Mucosa of gallbladder (tissue), 1 donor: Measurements from ENCODE around the gene S100A1. TPM values are rescaled to one million over a fixed set of nuclear protein-coding genes. Genes with fewer than 3 reads are reported as not detected.
A peak's percentile ranks its signal among the peaks of the same experiment; 100 is the strongest.
"Not testable (repeated sequence)": the region's sequence is repeated elsewhere in the genome, so short reads cannot be mapped to it uniquely, and the experiment has no call there.

Experiments used
- DNase-seq: peaks from one replicate; pipeline ENCODE4 v3.0.0-alpha.2; 2020; ENCODE audit warnings: low spot score
- total RNA-seq: library from RNA; stranded (reverse); gene quantifications from one replicate; pipeline ENCODE4 v1.2.1, GENCODE V29; 2021
- donor health status: DM: no; HTN: no; CAD: no.

Gene S100A1
- total RNA-seq, 1 donor from 2014 or later: 3.3 TPM

DNA sequence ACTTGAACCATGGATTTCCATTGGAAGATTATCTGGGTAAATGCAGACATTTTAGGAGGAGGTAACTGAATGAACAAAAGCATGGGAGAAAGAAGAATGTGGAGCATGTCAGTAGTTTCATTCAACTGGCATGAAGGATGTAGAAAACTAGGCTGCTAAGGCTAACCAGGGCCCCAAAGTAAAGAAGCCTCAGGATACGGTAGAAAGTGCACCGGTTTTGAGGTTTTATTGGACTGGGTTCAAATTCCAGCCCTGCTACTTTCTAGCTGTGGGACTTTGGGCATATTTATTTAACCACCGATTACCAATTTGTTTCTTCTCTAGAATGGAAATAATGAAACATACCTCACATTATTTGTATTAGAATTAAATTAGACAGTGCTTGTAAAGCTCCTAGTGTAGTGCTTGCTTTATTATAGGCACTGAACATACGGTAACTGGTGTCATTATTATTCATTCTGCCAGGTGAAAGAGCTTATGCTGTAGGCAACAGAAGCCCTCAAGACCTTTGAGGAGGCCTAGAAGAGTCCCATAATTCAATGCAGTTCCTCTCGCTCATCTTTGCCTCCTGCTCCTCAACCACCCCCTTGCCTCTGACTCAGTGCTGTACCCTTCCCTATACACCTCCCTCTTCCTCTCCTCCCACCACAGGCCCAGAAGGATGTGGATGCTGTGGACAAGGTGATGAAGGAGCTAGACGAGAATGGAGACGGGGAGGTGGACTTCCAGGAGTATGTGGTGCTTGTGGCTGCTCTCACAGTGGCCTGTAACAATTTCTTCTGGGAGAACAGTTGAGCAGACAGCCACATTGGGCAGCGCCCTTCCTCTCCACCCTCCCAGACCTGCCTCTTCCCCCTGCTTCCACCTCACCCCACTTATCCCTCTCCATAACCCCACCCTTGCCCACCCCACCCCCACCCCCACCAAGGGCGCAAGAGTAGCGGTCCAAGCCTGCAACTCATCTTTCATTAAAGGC lies 3.1 kb downstream of the S100A1 start:
- no peak for DNase-seq

DNA sequence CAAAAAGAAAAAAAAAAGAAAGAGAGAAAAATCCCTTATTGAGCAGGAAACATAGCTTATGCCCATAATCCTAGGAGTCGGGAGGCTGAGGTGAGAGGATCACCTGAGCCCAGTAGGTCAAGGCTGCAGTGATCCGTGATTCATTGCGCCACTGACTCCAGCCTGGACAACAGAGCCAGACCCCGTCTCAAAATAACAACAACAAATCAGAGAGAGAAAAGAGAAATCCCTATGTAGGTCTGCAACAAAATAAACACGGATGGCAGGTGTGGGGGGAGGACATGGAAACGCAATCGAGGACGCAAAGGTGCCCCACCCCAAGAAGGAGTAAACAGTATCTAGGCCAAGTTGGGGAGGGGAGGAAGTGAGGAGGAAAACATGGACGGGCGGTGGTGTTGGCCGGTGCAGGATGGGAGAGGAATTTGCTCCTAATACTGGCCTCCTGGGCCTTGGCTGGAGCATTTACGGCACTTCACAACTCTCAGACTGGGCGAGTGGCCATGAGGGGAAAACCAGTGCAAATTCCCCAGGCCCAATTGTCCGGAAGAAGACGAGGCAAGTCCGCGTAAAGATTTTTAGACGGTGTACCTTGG lies 5.0 kb downstream of the S100A1 start:
- DNase-seq: no peak

DNA sequence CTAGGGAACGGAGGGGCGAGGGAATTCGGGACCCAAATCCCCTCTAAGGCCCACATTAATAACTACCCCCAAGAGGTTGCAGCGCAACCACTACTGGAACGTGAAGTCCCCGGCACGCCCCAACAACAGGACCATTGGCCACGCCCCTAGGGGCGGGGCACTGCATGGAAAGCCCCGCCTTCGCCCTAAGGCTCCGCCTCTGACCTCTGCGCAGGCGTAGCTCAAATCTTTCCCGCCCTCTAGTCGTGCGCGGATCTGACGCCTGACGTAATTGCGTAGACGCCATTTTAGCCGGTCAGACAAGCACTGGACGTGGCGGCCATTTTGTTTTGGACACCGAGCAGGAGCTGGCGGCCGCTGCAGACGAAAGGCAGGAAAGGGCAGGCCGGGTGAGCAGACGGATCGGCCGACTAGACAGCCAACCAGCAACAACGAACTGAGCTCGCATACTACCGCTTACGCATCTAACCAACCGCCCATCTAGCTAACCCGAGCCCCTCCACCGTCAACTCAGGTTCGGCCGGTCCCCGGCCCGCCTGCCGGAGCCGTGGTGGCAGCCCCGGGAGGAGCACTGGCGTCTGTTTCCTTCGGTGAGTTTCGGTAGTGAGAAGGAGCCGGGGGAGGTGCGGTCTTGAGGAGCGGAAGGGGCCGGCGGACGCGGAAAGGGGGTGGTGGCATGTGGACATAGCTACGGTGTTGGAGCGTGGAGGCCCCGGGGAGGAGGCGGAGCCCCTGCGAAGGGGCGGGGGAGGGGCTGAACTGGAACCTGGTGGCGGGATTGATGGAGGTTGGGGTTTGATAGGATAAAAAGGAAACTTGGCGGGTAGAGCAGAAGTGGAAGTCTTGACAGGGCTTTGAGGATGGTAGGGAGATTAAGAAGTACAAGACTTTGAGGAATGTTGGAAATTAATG lies 5.8 kb downstream of the S100A1 start, which contains the start of gene CHTOP:
CHTOP (plus strand) TSS at position 313 of the 912 bp plus-strand sequence. CDS start 2,523 bp downstream, outside the sequence.
- peak; percentile 98 for DNase-seq

DNA sequence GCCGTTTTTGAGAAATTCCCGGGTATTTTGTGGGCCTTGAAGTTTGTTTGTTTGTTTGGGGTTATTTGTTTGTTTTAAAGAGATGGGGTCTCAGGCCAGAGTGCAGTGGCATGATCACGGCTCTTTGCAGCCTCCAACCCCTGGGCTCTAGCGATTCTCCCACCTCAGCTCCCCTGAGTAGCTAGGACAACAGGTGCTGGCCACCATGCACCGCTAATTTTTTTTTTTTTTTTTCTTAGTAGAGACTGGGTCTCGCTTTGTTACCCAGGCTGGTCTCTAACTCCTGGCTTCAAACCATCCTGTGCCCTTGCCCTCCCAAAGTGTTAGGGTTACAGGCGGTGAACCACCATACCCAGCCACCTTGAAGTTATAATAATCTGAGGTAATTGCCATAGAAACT lies 7.6 kb downstream of the S100A1 start:
- no peak for DNase-seq

DNA sequence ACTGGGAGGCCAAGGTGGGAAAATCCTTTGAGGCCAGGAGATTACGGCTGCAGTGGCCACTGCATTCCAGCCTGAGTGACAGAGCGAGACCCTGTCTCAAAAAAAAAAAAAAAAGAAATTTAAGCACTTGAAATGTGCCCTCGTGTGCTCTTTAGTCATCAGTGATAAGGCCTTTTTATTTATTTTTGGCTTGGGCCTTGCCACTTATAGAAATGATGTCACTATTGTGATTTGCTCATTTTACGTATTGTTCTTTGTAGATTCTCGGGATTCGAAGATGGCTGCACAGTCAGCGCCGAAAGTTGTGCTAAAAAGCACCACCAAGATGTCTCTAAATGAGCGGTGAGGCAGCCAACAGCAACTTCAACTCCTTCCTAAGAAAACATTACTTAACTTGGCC lies 8.1 kb downstream of the S100A1 start:
- no peak for DNase-seq

DNA sequence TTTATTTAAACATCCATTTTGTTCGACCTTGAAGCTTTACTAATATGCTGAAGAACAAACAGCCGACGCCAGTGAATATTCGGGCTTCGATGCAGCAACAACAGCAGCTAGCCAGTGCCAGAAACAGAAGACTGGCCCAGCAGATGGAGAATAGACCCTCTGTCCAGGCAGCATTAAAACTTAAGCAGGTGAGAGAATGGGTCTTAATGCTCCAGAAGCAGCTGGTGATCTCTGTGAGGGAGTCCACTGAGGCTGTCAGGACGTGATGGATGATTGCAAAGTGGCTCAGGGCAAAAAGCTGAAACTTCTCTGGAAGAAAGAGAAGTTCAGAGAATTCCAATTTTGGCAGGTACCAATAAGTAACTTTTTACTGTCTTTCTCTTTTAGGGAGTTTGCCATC lies 10.0 kb downstream of the S100A1 start:
- no peak for DNase-seq

DNA sequence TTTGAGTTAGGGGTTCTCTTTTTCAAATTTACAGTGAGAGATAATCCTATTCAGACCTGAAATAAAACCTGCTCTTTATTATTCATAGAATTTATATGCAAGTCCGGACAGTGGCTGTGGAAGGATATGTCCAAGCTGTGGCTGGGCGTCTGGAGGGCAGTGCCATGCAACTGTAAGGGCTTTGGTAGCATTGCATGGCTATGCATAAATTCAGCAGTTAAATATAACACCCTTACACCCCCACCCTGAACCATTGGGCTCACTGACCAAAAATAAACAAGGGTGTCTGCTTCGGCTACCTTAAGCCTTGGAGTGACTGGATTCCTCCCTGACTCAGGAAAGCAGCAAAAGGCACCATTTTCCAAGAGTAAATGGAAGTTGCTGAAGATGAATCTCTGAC lies 11.0 kb downstream of the S100A1 start:
- DNase-seq: no peak

DNA sequence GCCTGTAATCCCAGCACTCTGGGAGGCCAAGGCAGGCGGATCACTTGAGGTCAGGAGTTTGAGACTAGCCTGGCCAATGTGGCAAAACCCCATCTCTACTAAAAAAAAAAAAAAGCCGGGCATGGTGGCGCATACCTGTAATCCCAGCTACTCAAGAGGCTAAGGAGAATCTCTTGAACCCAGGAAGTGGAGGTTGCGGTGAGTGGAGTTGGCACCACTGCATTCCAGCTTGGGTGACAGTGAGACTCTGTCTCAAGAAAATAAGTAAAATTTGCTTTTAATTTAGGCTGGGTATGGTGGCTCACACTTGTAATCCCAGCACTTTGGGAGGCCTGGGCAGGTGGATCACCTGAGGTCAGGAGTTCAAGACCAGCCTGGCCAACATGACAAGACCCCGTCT lies 12.0 kb downstream of the S100A1 start:
- DNase-seq: not testable (repeated sequence)

DNA sequence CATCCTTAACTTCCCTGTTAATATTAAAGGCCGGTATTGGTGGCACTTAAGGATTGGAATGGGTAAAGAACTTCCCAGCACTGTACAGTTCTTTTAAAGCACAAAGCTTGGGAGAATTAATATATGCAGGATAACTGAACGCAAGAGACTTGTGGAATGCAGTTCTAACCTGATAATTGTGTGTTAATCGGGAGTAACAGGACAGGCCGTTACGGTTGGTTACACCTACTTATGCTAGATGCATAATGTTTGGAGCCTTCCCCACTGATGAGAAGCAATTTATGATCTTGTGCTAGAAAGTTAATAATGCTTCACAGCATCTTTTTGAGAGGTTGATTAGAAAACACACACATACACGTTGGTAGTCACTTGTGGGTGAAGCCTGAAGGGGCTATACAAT lies 12.6 kb downstream of the S100A1 start:
- no peak for DNase-seq

DNA sequence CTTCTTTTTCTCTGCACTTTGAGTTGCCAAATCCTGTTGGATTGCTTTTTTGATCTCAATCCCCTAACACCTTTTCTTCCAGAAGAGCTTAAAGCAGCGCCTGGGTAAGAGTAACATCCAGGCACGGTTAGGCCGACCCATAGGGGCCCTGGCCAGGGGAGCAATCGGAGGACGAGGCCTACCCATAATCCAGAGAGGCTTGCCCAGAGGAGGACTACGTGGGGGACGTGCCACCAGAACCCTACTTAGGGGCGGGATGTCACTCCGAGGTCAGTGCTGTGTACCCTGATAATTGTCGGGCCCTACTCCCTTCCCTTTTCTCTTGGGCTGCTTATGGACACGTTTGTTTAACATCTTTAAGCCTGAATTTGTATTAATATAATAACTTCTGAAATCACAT lies 13.9 kb downstream of the S100A1 start:
- no peak for DNase-seq

DNA sequence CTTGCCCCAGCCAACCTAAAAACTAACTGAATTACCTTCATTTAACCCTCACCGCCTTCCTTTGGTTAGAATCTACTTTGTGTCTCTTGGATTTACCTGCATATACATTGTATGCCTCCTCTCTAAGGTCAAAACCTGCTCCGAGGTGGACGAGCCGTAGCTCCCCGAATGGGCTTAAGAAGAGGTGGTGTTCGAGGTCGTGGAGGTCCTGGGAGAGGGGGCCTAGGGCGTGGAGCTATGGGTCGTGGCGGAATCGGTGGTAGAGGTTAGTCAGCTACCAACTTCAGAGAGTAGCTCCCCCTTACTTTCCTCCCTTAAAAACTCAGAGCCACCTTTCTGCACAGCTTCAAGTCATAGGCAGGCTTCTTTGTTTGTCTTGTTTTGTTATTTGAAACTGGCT lies 14.9 kb downstream of the S100A1 start:
- no peak for DNase-seq

DNA sequence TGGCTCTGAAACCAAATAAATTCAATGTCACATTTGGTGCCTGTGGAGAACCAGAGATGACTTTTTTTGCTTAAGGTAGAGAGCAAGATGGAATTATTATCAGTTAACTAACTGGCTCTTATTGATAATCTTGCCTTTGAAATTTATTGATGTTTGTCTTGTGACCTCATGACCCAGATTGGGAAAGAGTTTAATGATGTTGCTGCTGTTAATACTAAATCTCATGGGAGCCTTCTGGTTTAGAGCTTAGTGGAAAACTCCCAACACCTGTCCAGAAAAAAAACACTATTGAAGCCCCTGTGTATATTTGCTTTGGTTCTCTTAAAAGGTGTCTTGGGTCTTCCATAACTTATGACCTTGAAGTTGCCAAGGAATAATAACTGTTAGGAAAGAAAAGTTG lies 15.6 kb downstream of the S100A1 start:
- no peak for DNase-seq

DNA sequence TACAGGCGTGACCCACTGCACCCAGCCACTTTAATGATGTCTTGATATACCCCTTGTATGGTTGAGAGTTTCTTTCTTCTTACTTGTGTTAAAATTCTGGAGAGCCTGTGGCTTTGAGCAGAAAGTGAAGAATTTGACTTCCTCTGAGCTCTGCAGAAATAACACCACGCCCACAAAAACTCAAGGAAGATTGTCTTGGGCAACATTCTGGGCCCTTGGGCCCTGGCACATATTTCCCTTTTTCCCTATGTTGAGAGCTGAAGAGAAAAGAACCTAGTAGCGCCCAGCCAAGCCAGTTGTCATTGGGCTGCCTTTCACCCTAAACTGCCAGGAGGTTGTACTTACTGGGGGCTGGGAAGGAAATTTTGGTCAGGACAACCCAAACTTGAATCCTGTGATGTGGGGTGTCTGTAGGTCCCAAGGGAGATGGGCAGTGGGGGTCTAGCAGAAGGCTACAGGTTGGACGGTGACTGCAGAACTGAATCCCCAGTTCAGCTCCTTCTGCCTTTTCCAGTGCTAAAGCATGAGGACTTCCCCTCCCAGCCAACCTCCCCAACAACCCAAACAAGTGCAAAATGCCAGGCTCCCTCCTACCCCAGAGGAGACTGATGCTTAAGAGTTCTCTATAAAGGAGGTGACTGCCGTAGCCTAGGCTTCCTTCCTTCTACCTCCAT lies 18.6 kb downstream of the S100A1 start:
- DNase-seq: no peak

DNA sequence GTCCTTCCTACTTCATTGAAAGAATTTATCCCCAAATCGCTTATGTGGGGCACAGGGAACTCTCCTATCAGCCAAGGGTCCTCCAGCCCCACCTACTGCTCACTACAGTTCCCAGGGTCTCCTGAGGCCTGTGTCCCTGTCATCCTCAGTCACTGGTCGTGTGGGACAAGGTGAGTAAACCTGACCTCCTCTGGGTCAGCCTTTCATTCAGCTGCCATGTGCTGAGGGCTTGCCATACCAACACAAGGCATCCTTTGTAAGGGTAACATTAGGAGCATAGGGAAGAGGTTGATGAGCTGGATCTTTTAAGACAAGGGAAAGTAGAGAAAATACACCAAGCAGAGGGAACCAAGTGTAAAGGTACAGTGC lies 19.1 kb downstream of the S100A1 start:
- no peak for DNase-seq

DNA sequence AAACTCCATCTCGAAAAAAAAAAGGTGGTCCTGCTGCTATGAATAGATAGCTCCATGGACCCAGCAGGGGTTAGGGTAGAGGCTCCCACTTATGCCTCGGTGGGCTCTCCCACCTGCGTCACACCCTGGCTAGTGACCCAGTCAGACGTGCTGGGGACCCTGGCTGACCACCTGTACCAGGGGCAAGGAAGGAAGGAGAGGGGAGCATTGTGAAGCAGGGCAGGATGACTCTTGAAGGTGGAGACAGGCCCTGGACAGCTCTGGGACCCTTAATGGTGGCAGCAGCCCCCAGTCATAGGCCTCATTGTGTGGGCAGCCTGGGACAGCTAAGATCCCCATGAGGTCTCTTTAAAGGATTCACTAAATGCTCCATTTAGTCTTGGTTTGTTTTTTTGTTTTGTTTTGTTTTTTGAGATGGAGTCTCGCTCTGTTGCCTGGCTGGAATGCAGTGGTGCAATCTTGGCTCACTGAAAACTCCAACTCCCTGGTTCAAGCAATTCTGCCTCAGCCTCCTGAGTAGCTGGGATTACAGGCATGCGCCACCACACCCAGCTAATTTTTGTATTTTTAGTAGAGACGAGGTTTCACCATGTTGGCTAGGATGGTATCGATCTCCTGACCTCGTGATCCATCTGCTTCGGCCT lies 19.9 kb downstream of the S100A1 start:
- no peak for DNase-seq

DNA sequence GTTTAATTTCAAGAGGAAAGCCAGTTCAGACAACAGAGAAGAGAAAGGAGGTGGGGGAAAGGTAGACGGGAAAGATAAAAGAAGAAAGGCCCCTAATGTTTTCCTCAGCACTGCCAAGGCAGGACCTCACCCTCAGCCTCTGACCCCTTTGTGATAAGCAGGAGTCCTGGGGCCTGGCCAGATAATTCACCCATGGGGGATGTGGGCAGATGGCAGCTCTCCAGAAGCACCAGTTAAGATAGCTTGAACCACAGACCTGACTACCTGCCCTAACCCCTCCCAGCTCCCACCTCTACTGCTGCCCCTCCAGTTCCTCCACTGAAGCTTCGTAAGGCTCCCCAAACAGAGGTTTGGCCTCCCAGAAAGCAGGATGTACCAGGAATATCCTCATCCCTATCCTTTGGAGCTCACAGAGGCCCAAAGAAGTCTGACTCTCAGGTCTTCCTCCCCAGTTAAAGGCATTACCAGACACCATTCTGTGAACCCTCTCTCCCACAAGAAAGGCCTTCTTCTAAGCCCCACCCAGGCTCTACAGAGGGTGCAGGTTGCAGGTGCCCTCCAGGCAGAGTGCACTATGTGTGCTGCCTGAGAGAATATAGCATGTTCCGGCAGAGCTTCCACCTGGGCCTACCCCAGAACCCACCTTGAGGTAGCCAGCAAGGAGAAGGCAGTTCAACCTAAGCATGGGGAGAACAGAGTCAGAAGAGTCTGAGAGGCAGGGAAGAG lies 21.1 kb downstream of the S100A1 start:
- DNase-seq: no peak

DNA sequence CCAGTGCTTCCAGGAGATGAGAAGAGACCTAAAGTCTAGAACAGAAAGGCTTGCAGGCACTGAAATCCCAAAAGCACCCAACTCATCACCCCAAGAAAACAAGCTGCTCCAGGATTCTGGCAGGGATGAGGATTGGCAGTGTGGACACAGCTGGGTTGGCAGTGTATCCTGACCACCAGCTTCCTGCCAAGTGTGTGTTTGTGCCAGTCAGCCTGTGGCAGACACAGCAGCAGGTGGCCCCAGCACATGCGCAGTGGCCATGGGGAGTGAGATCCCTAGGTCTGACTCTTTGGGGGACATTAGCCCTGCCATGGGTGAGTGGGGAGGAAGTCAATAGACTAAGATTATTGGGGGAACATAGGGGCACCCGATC lies 21.6 kb downstream of the S100A1 start:
- no peak for DNase-seq

DNA sequence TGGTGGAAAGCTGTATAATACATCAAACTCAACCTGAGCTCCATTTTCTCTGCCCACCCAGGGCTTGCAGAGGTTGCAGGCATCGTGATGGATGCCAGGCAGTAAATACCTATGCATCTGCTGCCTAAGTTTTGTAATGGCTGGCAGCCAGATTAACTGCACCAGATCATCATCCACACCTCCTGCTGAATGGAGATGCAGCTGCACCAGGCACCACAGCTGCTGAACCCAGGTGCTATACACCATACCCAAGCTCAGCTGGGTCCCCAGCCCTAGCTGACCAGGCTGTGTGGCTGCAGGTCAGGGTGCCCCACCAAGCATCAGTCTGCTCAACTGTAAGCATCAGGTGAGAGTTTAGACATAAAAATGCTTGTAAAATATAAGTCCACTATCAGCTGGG lies 23.5 kb downstream of the S100A1 start:
- DNase-seq: no peak

DNA sequence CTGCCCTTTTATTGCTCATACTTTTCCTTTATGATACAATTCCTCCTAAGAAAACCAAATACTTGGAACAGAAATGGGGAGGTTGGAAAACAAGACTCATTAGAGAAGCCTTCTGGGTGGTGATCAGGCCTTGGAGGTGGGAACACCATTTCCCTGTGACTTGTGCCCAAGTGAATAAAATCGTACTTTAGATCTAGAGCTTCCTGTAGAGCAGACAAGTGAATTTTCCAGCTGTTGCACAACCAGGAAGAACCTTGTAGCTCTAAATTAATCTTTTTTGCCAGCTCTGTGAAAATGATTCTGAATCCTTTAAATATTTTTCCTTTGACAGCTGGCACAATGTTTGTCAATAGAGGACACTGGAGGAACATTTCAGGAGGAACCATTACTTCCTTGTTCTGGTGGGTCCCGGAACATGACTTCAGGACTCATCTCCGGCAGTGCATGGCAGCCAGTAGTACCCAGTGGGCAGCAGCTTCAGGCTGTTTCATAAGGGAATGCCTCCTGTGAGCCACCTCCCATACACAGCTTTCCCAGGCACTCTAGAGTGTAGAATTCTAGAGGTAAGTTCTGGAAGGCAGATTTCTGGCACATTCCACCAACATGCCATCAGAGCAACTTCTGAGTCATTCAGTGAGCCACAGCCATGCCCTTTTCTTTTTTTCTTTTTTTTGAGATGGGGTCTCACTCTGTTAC lies 24.7 kb downstream of the S100A1 start:
- DNase-seq: no peak

DNA sequence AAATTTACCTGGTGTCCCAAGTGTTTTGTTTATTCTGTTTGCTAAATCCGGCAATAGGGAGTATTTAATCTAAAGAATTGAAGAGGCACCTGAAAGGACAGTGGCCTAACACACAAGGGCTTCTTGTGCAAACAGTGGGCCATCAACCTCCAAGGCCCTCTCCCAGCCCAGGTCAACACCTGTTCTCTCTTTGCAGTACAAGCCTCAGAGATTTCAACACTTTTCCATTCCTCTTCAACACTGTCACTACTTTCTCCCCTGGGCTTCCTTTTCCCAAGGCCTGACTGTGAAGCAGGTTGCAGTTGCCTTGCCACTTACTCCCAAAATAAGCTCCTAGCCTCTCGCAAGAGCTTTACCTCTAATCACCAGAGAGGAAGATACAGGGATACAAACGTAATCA lies 27.1 kb downstream of the S100A1 start:
- no peak for DNase-seq
